IPS-15b (cell line): ENCODE data around the gene GALNT16.
A peak's percentile ranks its signal among the peaks of the same experiment; 100 is the strongest.

ENCODE experiments used
- H3K27me3 ChIP-seq: one replicate; pipeline ENCODE4 v1.6.1; 2013; ENCODE audit warnings: low read length; ENCODE audit not compliant: control insufficient read depth, insufficient read depth
- H3K36me3 ChIP-seq: one replicate; pipeline ENCODE4 v1.6.1; 2013; ENCODE audit warnings: low read length; ENCODE audit not compliant: control insufficient read depth, insufficient read depth
- H3K4me1 ChIP-seq: one replicate; pipeline ENCODE4 v1.6.1; 2013; ENCODE audit warnings: mild to moderate bottlenecking, low read length; ENCODE audit not compliant: control insufficient read depth, insufficient read depth
- H3K4me3 ChIP-seq: one replicate; pipeline ENCODE4 v1.5.1; 2013; ENCODE audit warnings: low read depth, low read length
- H3K9ac ChIP-seq: one replicate; pipeline ENCODE4 v1.6.1; 2013; ENCODE audit warnings: low read depth, mild to moderate bottlenecking, low read length
- H3K9me3 ChIP-seq: one replicate; pipeline ENCODE4 v1.6.1; 2013; ENCODE audit warnings: mild to moderate bottlenecking, low read length; ENCODE audit not compliant: control insufficient read depth, insufficient read depth

The GALNT16 gene

GRCh38 chr14:69238883-69239282 is 21.1 kb upstream of the GALNT16 start:
- H3K9ac ChIP-seq = no peak overlapping the region
- no peaks in the 10 kb centered on the region for H3K27me3 ChIP-seq
- H3K4me1 ChIP-seq = no peaks in the 10 kb centered on the region
- no peak overlapping the region for H3K4me3 ChIP-seq
- H3K9me3 ChIP-seq = no peaks in the 10 kb centered on the region
- H3K36me3 ChIP-seq = peaks cover 19% of the 10 kb centered on the region

GRCh38 chr14:69240527-69241173 is 19.3 kb upstream of the GALNT16 start:
- Histone ChIP-seq H3K9ac (no peak overlapping the region), H3K27me3 (no peaks in the 10 kb centered on the region), H3K36me3 (peaks cover 19% of the 10 kb centered on the region), H3K4me3 (no peak overlapping the region), H3K9me3 (no peaks in the 10 kb centered on the region), H3K4me1 (no peaks in the 10 kb centered on the region)

GRCh38 chr14:69241577-69241976 is 18.4 kb upstream of the GALNT16 start:
- H3K4me1 ChIP-seq = no peaks in the 10 kb centered on the region
- no peaks in the 10 kb centered on the region for H3K27me3 ChIP-seq
- no peaks in the 10 kb centered on the region for H3K9me3 ChIP-seq
- H3K9ac ChIP-seq = no peak overlapping the region
- H3K36me3 ChIP-seq = peaks cover 15% of the 10 kb centered on the region
- no peak overlapping the region for H3K4me3 ChIP-seq

- Histone ChIP-seq H3K9me3 (no peaks in the 10 kb centered on the region), H3K4me1 (no peaks in the 10 kb centered on the region), H3K9ac (no peak overlapping the region), H3K4me3 (no peak overlapping the region), H3K27me3 (no peaks in the 10 kb centered on the region), H3K36me3 (peaks cover 5% of the 10 kb centered on the region)
These were observed 17.4 kb upstream of the GALNT16 start for GRCh38 chr14:69242311-69243224.

GRCh38 chr14:69244946-69245345 is 15.0 kb upstream of the GALNT16 start:
- no peaks in the 10 kb centered on the region for H3K36me3 ChIP-seq
- H3K4me3 ChIP-seq = no peak overlapping the region
- H3K9me3 ChIP-seq = no peaks in the 10 kb centered on the region
- H3K4me1 ChIP-seq = no peaks in the 10 kb centered on the region
- no peak overlapping the region for H3K9ac ChIP-seq
- no peaks in the 10 kb centered on the region for H3K27me3 ChIP-seq

GRCh38 chr14:69246331-69246730 is 13.6 kb upstream of the GALNT16 start:
- Histone ChIP-seq H3K4me3 (no peak overlapping the region), H3K9ac (no peak overlapping the region), H3K36me3 (no peaks in the 10 kb centered on the region)

GRCh38 chr14:69247676-69248440 is 12.1 kb upstream of the GALNT16 start:
- no peaks in the 10 kb centered on the region for H3K36me3 ChIP-seq
- no peaks in the 10 kb centered on the region for H3K9me3 ChIP-seq
- no peaks in the 10 kb centered on the region for H3K4me1 ChIP-seq
- no peak overlapping the region for H3K9ac ChIP-seq
- H3K4me3 ChIP-seq = no peak overlapping the region
- H3K27me3 ChIP-seq = no peaks in the 10 kb centered on the region

More at GRCh38 chr14:69246331-69246730, 13.6 kb upstream of the GALNT16 start:
- Histone ChIP-seq H3K9me3 (no peaks in the 10 kb centered on the region), H3K27me3 (no peaks in the 10 kb centered on the region), H3K4me1 (no peaks in the 10 kb centered on the region)

- Histone ChIP-seq H3K4me1 (no peaks in the 10 kb centered on the region), H3K4me3 (no peak overlapping the region)
These were observed 10.4 kb upstream of the GALNT16 start for GRCh38 chr14:69249603-69250002.

GRCh38 chr14:69252851-69253250 is 7.1 kb upstream of the GALNT16 start:
- peaks cover 16% of the 10 kb centered on the region for H3K27me3 ChIP-seq
- H3K4me1 ChIP-seq = no peaks in the 10 kb centered on the region
- H3K36me3 ChIP-seq = no peaks in the 10 kb centered on the region
- H3K4me3 ChIP-seq = no peak overlapping the region
- H3K9me3 ChIP-seq = no peaks in the 10 kb centered on the region
- no peak overlapping the region for H3K9ac ChIP-seq

More at GRCh38 chr14:69249603-69250002, 10.4 kb upstream of the GALNT16 start:
- H3K27me3 ChIP-seq = no peaks in the 10 kb centered on the region
- no peak overlapping the region for H3K9ac ChIP-seq
- no peaks in the 10 kb centered on the region for H3K36me3 ChIP-seq
- no peaks in the 10 kb centered on the region for H3K9me3 ChIP-seq

- H3K36me3 ChIP-seq = no peaks in the 10 kb centered on the region
- peaks cover 9% of the 10 kb centered on the region for H3K4me1 ChIP-seq
- H3K9ac ChIP-seq = peak overlapping the region; percentile 37
- H3K27me3 ChIP-seq = peaks cover 44% of the 10 kb centered on the region
- peak overlapping the region; percentile 72 for H3K4me3 ChIP-seq
- H3K9me3 ChIP-seq = no peaks in the 10 kb centered on the region
These were observed 811 bp upstream of the GALNT16 start for GRCh38 chr14:69259168-69259526.

GRCh38 chr14:69260190-69260860 is 367 bp downstream of the GALNT16 start:
- peaks cover 44% of the 10 kb centered on the region for H3K27me3 ChIP-seq

More at GRCh38 chr14:69260190-69260860, 367 bp downstream of the GALNT16 start:
- H3K9ac ChIP-seq = no peak overlapping the region
- H3K9me3 ChIP-seq = no peaks in the 10 kb centered on the region
- H3K36me3 ChIP-seq = no peaks in the 10 kb centered on the region
- peak overlapping the region; percentile 72 for H3K4me3 ChIP-seq
- H3K4me1 ChIP-seq = peaks cover 9% of the 10 kb centered on the region
